CD14-positive monocyte (primary cell): ENCODE results near the gene MYRF. TPM values are rescaled to one million over a fixed set of nuclear protein-coding genes. Genes with fewer than 3 reads are reported as not detected.

Experiments
- DNase-seq, 3 donors: peaks; one replicate each; pipeline ENCODE4 v3.0.0-alpha.2; 2011 to 2022
- H2AFZ ChIP-seq: 2 replicates; pipeline ENCODE4 v1.6.0; 2012; ENCODE audit warnings: mild to moderate bottlenecking, low read depth, low read length, inconsistent platforms; ENCODE audit not compliant: insufficient read depth, poor library complexity, severe bottlenecking
- H3K27ac ChIP-seq, 2 donors: 1 replicate in 1 of 2; 2 replicates in 1 of 2; pipeline ENCODE4 v1.5.1; 2012 to 2013; ENCODE audit warnings: low read length in 2 of 2, control low read depth in 1 of 2, inconsistent platforms in 1 of 2, low read depth in 1 of 2, mild to moderate bottlenecking in 1 of 2
- H3K27me3 ChIP-seq, 2 donors: one replicate each; pipeline versions ENCODE4 v1.6.0 to v1.6.1; 2011 to 2013; ENCODE audit warnings: low read length in 2 of 2; ENCODE audit not compliant: control insufficient read depth in 2 of 2, insufficient read depth in 2 of 2
- H3K36me3 ChIP-seq, 2 donors: replicated peaks in 1 of 2; 1 replicate in 1 of 2; 2 replicates in 1 of 2; pipeline versions ENCODE4 v1.5.1 to v1.6.1; 2012 to 2013; ENCODE audit warnings: low read length in 2 of 2, control low read depth in 1 of 2, inconsistent platforms in 1 of 2, mild to moderate bottlenecking in 1 of 2; ENCODE audit not compliant: insufficient read depth in 2 of 2, control insufficient read depth in 1 of 2
- H3K4me1 ChIP-seq, 2 donors: 1 replicate in 1 of 2; 2 replicates in 1 of 2; pipeline versions ENCODE4 v1.5.1 to v1.6.1; 2012 to 2013; ENCODE audit warnings: low read length in 2 of 2, control low read depth in 1 of 2, inconsistent platforms in 1 of 2, mild to moderate bottlenecking in 1 of 2, moderate library complexity in 1 of 2; ENCODE audit not compliant: insufficient read depth in 2 of 2, control insufficient read depth in 1 of 2
- H3K4me2 ChIP-seq: replicated peaks from 2 replicates; pipeline ENCODE3; 2012; ENCODE audit warnings: low read length, moderate library complexity, mild to moderate bottlenecking; ENCODE audit not compliant: poor library complexity, severe bottlenecking; ENCODE audit errors: extremely low read depth
- H3K4me3 ChIP-seq, 3 experiments: fragments of 200-600 bp in 1 of 3; sonication (generic) in 1 of 3; replicated peaks in 1 of 3; 1 replicate in 2 of 3; 2 replicates in 1 of 3; pipeline ENCODE4 v1.5.1; 2011 to 2013; ENCODE audit warnings: low read length in 3 of 3, mild to moderate bottlenecking in 3 of 3, control low read depth in 2 of 3, low read depth in 2 of 3, inconsistent platforms in 1 of 3, moderate library complexity in 1 of 3
- H3K79me2 ChIP-seq: 2 replicates; pipeline ENCODE4 v1.6.0; 2012; ENCODE audit warnings: mild to moderate bottlenecking, control low read depth, inconsistent platforms, low read length, moderate library complexity; ENCODE audit not compliant: insufficient read depth
- H3K9ac ChIP-seq: 2 replicates; pipeline ENCODE4 v1.6.0; 2017; ENCODE audit warnings: low read length, mild to moderate bottlenecking; ENCODE audit not compliant: insufficient read depth, poor library complexity, severe bottlenecking
- H3K9me3 ChIP-seq, 2 donors: replicated peaks in 1 of 2; 1 replicate in 1 of 2; 2 replicates in 1 of 2; pipeline versions ENCODE4 v1.5.1 to v1.6.1; 2012 to 2013; ENCODE audit warnings: low read length in 2 of 2, control low read depth in 1 of 2; ENCODE audit not compliant: control insufficient read depth in 1 of 2, insufficient read depth in 1 of 2
- H4K20me1 ChIP-seq: 2 replicates; pipeline ENCODE4 v1.6.0; 2012; ENCODE audit warnings: mild to moderate bottlenecking, low read length, control low read depth, moderate library complexity; ENCODE audit not compliant: insufficient read depth
- H3K27ac Mint-ChIP-seq, 7 donors: one replicate each; pipeline ENCODE4 v1.8.0; 2020; ENCODE audit warnings: mild to moderate bottlenecking in 7 of 7, mixed read lengths in 7 of 7, moderate library complexity in 6 of 7, inconsistent platforms in 2 of 7
- H3K27me3 Mint-ChIP-seq, 3 donors: one replicate each; pipeline ENCODE4 v1.8.0; 2021 to 2022; ENCODE audit warnings: low read depth in 3 of 3, mild to moderate bottlenecking in 3 of 3, mixed read lengths in 3 of 3, moderate library complexity in 3 of 3, inconsistent platforms in 1 of 3
- H3K36me3 Mint-ChIP-seq, 2 donors: one replicate each; pipeline ENCODE4 v1.8.0; 2020; ENCODE audit warnings: mixed read lengths in 2 of 2, inconsistent platforms in 1 of 2, mild to moderate bottlenecking in 1 of 2
- H3K4me1 Mint-ChIP-seq: one replicate; pipeline ENCODE4 v1.8.0; 2020; ENCODE audit warnings: mild to moderate bottlenecking, mixed read lengths
- H3K4me3 Mint-ChIP-seq, 2 donors: one replicate each; pipeline ENCODE4 v1.8.0; 2020; ENCODE audit warnings: mild to moderate bottlenecking in 2 of 2, mixed read lengths in 2 of 2, moderate library complexity in 1 of 2
- H3K9me3 Mint-ChIP-seq, 7 donors: one replicate each; pipeline ENCODE4 v1.8.0; 2020 to 2022; ENCODE audit warnings: mixed read lengths in 7 of 7, mild to moderate bottlenecking in 6 of 7, moderate library complexity in 6 of 7, inconsistent platforms in 2 of 7
- CTCF ChIP-seq: fragments of 200-600 bp; IDR thresholded peaks from one replicate; pipeline ENCODE4 v1.8.0; 2022; ENCODE audit warnings: antibody characterized with exemption, mild to moderate bottlenecking
- WGBS: methylation state at CpG from one replicate; pipeline ENCODE4 v1.1.5; 2013; ENCODE audit warnings: missing lambda C conversion rate; ENCODE audit not compliant: insufficient coverage; 5-methylcytosine and 5-hydroxymethylcytosine counted together
- intact Hi-C, 2 donors: fragments of 100-400 bp; cut with micrococcal nuclease; formaldehyde crosslinking; loops; one replicate each; pipeline versions ENCODE4 v1.15.0 to v1.15.1; 2023
- polyA plus RNA-seq, 3 donors: library from polyadenylated mRNA; depleted of rRNA in 1 of 3; unstranded in 2 of 3; stranded (reverse) in 1 of 3; fragments of 300-500 nt in 2 of 3; fragments of >200 nt in 1 of 3; fragmentation: Illumina TruSeq in 2 of 3; gene quantifications; 1 replicate in 2 of 3; 2 replicates in 1 of 3; pipeline ENCODE4 v1.2.3, GENCODE V29; 2012 to 2021

MYRF gene
- polyA plus RNA-seq, 3 donors: 0.18 to 0.19 TPM; not detected in 1

- H3K4me3 Mint-ChIP-seq: no peak overlapping the region
- no peak for TF ChIP-seq CTCF
- intact Hi-C loops: no loop called here
- Histone ChIP-seq H3K9me3 (no peaks in the 10 kb centered on the region), H3K27ac (no peak overlapping the region), H3K9ac (no peak overlapping the region), H3K36me3 (peaks cover 15 to 26% of the 10 kb centered on the region in 2 donors), H2AFZ (no peak overlapping the region), H4K20me1 (no peaks in the 10 kb centered on the region), H3K79me2 (no peaks in the 10 kb centered on the region), H3K4me3 (no peak overlapping the region), H3K27me3 (peaks cover 0 to 8% of the 10 kb centered on the region in 2 donors), H3K4me1 (peaks cover 10 to 14% of the 10 kb centered on the region in 2 donors), H3K4me2 (no peak overlapping the region)
- WGBS: 100% methylated on average over 4 of the region's 5 CpGs
- peaks cover 0 to 3% (median 0%) of the 10 kb centered on the region in 7 donors for H3K9me3 Mint-ChIP-seq
- peaks cover 12% of the 10 kb centered on the region for H3K4me1 Mint-ChIP-seq
- H3K27me3 Mint-ChIP-seq: peaks cover 12 to 22% (median 16%) of the 10 kb centered on the region in 3 donors
- DNase-seq: no peak
- no peak overlapping the region for H3K27ac Mint-ChIP-seq
- peaks cover 26 to 35% of the 10 kb centered on the region in 2 donors for H3K36me3 Mint-ChIP-seq
These were observed 29.1 kb downstream of the MYRF start for GRCh38 chr11:61781585-61781984.

GRCh38 chr11:61782299-61782698 lies 29.9 kb downstream of the MYRF start:
- H3K27ac ChIP-seq: no peak overlapping the region
- H3K4me3 Mint-ChIP-seq: no peak overlapping the region
- no peaks in the 10 kb centered on the region for H3K9me3 ChIP-seq
- TF ChIP-seq CTCF: no peak
- no peak overlapping the region for H3K4me3 ChIP-seq
- H3K27ac Mint-ChIP-seq: no peak overlapping the region
- H3K36me3 Mint-ChIP-seq: peaks cover 34 to 41% of the 10 kb centered on the region in 2 donors
- intact Hi-C loops: no loop called here
- H3K79me2 ChIP-seq: no peaks in the 10 kb centered on the region
- peaks cover 22 to 33% of the 10 kb centered on the region in 2 donors for H3K36me3 ChIP-seq
- peaks cover 5% of the 10 kb centered on the region for H3K4me1 Mint-ChIP-seq
- H3K27me3 ChIP-seq: peaks cover 0 to 8% of the 10 kb centered on the region in 2 donors
- no peak overlapping the region for H3K9ac ChIP-seq
- H3K27me3 Mint-ChIP-seq: peaks cover 12 to 18% (median 13%) of the 10 kb centered on the region in 3 donors
- H4K20me1 ChIP-seq: no peaks in the 10 kb centered on the region
- H2AFZ ChIP-seq: no peak overlapping the region
- peaks cover 0 to 3% (median 0%) of the 10 kb centered on the region in 7 donors for H3K9me3 Mint-ChIP-seq
- H3K4me2 ChIP-seq: no peak overlapping the region
- DNase-seq: no peak
- WGBS: 100% methylated on average over 3 of the region's 3 CpGs
- peaks cover 5 to 7% of the 10 kb centered on the region in 2 donors for H3K4me1 ChIP-seq
